CD4-positive, alpha-beta memory T cell (primary cell): ENCODE results near the gene KISS1R. TPM values are rescaled to one million over a fixed set of nuclear protein-coding genes. Genes with fewer than 3 reads are reported as not detected.
"Not testable (repeated sequence)": the region's sequence is repeated elsewhere in the genome, so short reads cannot be mapped to it uniquely, and the experiment has no call there.

Experiments used
- CTCF ChIA-PET: fragments of 350-600 bp; sonication (Branson Sonifier 250); formaldehyde crosslinking; loops from one replicate; lab custom pipeline; 2021; ENCODE audit warnings: inconsistent platforms; ENCODE audit not compliant: partially characterized antibody; lab: Charles Lee
- POLR2A ChIA-PET: fragments of 350-600 bp; sonication (Branson Sonifier 250); formaldehyde crosslinking; loops from one replicate; lab custom pipeline; 2021; ENCODE audit not compliant: partially characterized antibody; lab: Charles Lee
- DNase-seq, 5 donors: peaks; one replicate each; pipeline versions ENCODE4 v3.0.0 to v3.0.0-alpha.2; 2020 to 2022; ENCODE audit warnings: mixed read lengths in 1 of 5
- H3K27ac ChIP-seq: one replicate; pipeline ENCODE4 v1.7.0; 2013; ENCODE audit warnings: low read depth, low read length
- H3K27me3 ChIP-seq: 2 replicates; pipeline ENCODE4 v1.7.0; 2013; ENCODE audit warnings: mild to moderate bottlenecking, low read length, moderate library complexity; ENCODE audit not compliant: insufficient read depth
- H3K36me3 ChIP-seq: 2 replicates; pipeline ENCODE4 v1.7.0; 2013; ENCODE audit warnings: mild to moderate bottlenecking, low read length, moderate library complexity; ENCODE audit not compliant: insufficient read depth
- H3K4me1 ChIP-seq: 2 replicates; pipeline ENCODE4 v1.7.0; 2013; ENCODE audit warnings: mild to moderate bottlenecking, low read length, moderate library complexity; ENCODE audit not compliant: insufficient read depth
- H3K4me3 ChIP-seq, 2 donors: one replicate each; pipeline ENCODE4 v1.7.0; 2013; ENCODE audit warnings: low read length in 2 of 2, mild to moderate bottlenecking in 1 of 2
- H3K9me3 ChIP-seq, 2 donors: one replicate each; pipeline ENCODE4 v1.7.0; 2013; ENCODE audit warnings: low read length in 2 of 2, control low read depth in 1 of 2; ENCODE audit not compliant: control insufficient read depth in 1 of 2
- H3K27ac Mint-ChIP-seq, 7 donors: one replicate each; pipeline ENCODE4 v1.8.0; 2020 to 2021; ENCODE audit warnings: mixed read lengths in 7 of 7, mild to moderate bottlenecking in 6 of 7, inconsistent platforms in 3 of 7, moderate library complexity in 3 of 7
- H3K27me3 Mint-ChIP-seq, 2 donors: one replicate each; pipeline ENCODE4 v1.8.0; 2020 to 2021; ENCODE audit warnings: mixed read lengths in 2 of 2
- H3K36me3 Mint-ChIP-seq, 2 donors: one replicate each; pipeline ENCODE4 v1.8.0; 2020 to 2021; ENCODE audit warnings: mixed read lengths in 2 of 2, inconsistent platforms in 1 of 2, mild to moderate bottlenecking in 1 of 2
- H3K4me1 Mint-ChIP-seq, 4 donors: one replicate each; pipeline ENCODE4 v1.8.0; 2020 to 2021; ENCODE audit warnings: mixed read lengths in 4 of 4, mild to moderate bottlenecking in 1 of 4
- H3K4me3 Mint-ChIP-seq, 8 donors: one replicate each; pipeline ENCODE4 v1.8.0; 2020 to 2021; ENCODE audit warnings: mixed read lengths in 8 of 8, mild to moderate bottlenecking in 7 of 8, moderate library complexity in 6 of 8, inconsistent platforms in 3 of 8
- H3K9me3 Mint-ChIP-seq, 8 donors: one replicate each; pipeline ENCODE4 v1.8.0; 2020 to 2021; ENCODE audit warnings: mixed read lengths in 8 of 8, mild to moderate bottlenecking in 5 of 8, inconsistent platforms in 3 of 8, moderate library complexity in 1 of 8
- intact Hi-C: fragments of 100-400 bp; cut with micrococcal nuclease; formaldehyde crosslinking; loops from one replicate; pipeline ENCODE4 v1.15.1; 2023
- polyA plus RNA-seq, 2 donors: library from polyadenylated mRNA; unstranded; fragments of 300-500 nt; fragmentation: Illumina TruSeq; gene quantifications; one replicate each; pipeline ENCODE4 v1.2.3, GENCODE V29; 2021
- total RNA-seq, 2 experiments: library from RNA; stranded (reverse); gene quantifications; one replicate each; pipeline ENCODE4 v1.2.3, GENCODE V29; 2021

Gene KISS1R
- total and polyA plus RNA-seq, 4 experiments from 2014 or later: 0.59 to 1.2 (median 0.69) TPM

GRCh38 chr19:954272-954671 lies 37.1 kb downstream of the KISS1R start:
- H3K27ac Mint-ChIP-seq: no peak overlapping the region
- H3K27ac ChIP-seq: no peak overlapping the region
- no peaks in the 10 kb centered on the region for H3K27me3 Mint-ChIP-seq

GRCh38 chr19:954672-955494 lies 37.8 kb downstream of the KISS1R start:
- POLR2A ChIA-PET: no interaction called here
- no peak overlapping the region for H3K27ac Mint-ChIP-seq
- DNase-seq: peak in 1 of 5 donors; percentile 5
- intact Hi-C loops: no loop called here
- peaks cover 0 to 10% (median 3%) of the 10 kb centered on the region in 4 donors for H3K4me1 Mint-ChIP-seq
- CTCF ChIA-PET: no interaction called here
- no peak overlapping the region for H3K4me3 Mint-ChIP-seq
- Histone ChIP-seq H3K36me3 (no peaks in the 10 kb centered on the region), H3K27me3 (no peaks in the 10 kb centered on the region), H3K4me1 (peaks cover 15% of the 10 kb centered on the region), H3K27ac (no peak overlapping the region), H3K9me3 (no peaks in the 10 kb centered on the region), H3K4me3 (no peak overlapping the region)
- no peaks in the 10 kb centered on the region for H3K36me3 Mint-ChIP-seq
- H3K27me3 Mint-ChIP-seq: no peaks in the 10 kb centered on the region
- no peaks in the 10 kb centered on the region for H3K9me3 Mint-ChIP-seq

More at GRCh38 chr19:954272-954671, 37.1 kb downstream of the KISS1R start:
- Mint-ChIP-seq H3K4me3 (no peak overlapping the region), H3K36me3 (no peaks in the 10 kb centered on the region), H3K9me3 (no peaks in the 10 kb centered on the region), H3K4me1 (peaks cover 0 to 10% (median 3%) of the 10 kb centered on the region in 4 donors)
- ChIA-PET POLR2A (no interaction called here), CTCF (no interaction called here)
- no peaks in the 10 kb centered on the region for H3K36me3 ChIP-seq
- no peak overlapping the region for H3K4me3 ChIP-seq
- H3K27me3 ChIP-seq: no peaks in the 10 kb centered on the region
- H3K9me3 ChIP-seq: no peaks in the 10 kb centered on the region
- intact Hi-C loops: no loop called here
- peaks cover 15% of the 10 kb centered on the region for H3K4me1 ChIP-seq
- DNase-seq: peak in 1 of 5 donors; percentile 37

GRCh38 chr19:955803-956765 lies 39.0 kb downstream of the KISS1R start:
- H3K4me3 Mint-ChIP-seq: no peak overlapping the region
- ChIA-PET POLR2A (no interaction called here), CTCF (interaction anchor here (0.5 kb wide), 1 partner anchor 344 kb away, joined by 3 read pairs; no protein-coding TSS in a partner anchor)
- no peak overlapping the region for H3K27ac ChIP-seq
- peaks cover 0 to 10% (median under 1%) of the 10 kb centered on the region in 4 donors for H3K4me1 Mint-ChIP-seq
- H3K4me3 ChIP-seq: no peak overlapping the region
- H3K9me3 ChIP-seq: no peaks in the 10 kb centered on the region
- H3K4me1 ChIP-seq: peaks cover 15% of the 10 kb centered on the region
- no peak overlapping the region for H3K27ac Mint-ChIP-seq
- no peaks in the 10 kb centered on the region for H3K36me3 ChIP-seq
- H3K27me3 ChIP-seq: no peaks in the 10 kb centered on the region
- no peaks in the 10 kb centered on the region for H3K36me3 Mint-ChIP-seq
- DNase-seq: peak in 1 of 5 donors; percentile 9
- H3K9me3 Mint-ChIP-seq: no peaks in the 10 kb centered on the region
- H3K27me3 Mint-ChIP-seq: no peaks in the 10 kb centered on the region
- intact Hi-C loops: no loop called here

- POLR2A ChIA-PET: no interaction called here
- Mint-ChIP-seq H3K27me3 (no peaks in the 10 kb centered on the region), H3K27ac (no peak overlapping the region), H3K36me3 (no peaks in the 10 kb centered on the region), H3K4me1 (peaks cover 0 to 4% (median under 1%) of the 10 kb centered on the region in 4 donors), H3K9me3 (no peaks in the 10 kb centered on the region), H3K4me3 (no peak overlapping the region)
- Histone ChIP-seq H3K27me3 (no peaks in the 10 kb centered on the region), H3K4me3 (no peak overlapping the region), H3K4me1 (peaks cover 15% of the 10 kb centered on the region), H3K36me3 (no peaks in the 10 kb centered on the region), H3K9me3 (no peaks in the 10 kb centered on the region), H3K27ac (no peak overlapping the region)
- DNase-seq: peak in 1 of 5 donors; percentile 9
- CTCF ChIA-PET: interaction anchor here (0.5 kb wide), 1 partner anchor 344 kb away, joined by 3 read pairs; no protein-coding TSS in a partner anchor
- intact Hi-C loops: no loop called here
Observed at GRCh38 chr19:956766-957440, 39.8 kb downstream of the KISS1R start.

- CTCF ChIA-PET: interaction anchor here (0.7 kb wide), 1 partner anchor 236 kb away, joined by 4 read pairs; no protein-coding TSS in a partner anchor
Observed at GRCh38 chr19:957578-957977, 40.4 kb downstream of the KISS1R start.

GRCh38 chr19:958967-959855 lies 42.1 kb downstream of the KISS1R start:
- Mint-ChIP-seq H3K4me1 (peaks cover 0 to 2% (median under 1%) of the 10 kb centered on the region in 4 donors), H3K27ac (peak overlapping the region in 1 of 7 donors; percentile 77), H3K36me3 (no peaks in the 10 kb centered on the region), H3K4me3 (no peak overlapping the region), H3K9me3 (no peaks in the 10 kb centered on the region), H3K27me3 (no peaks in the 10 kb centered on the region)
- H3K36me3 ChIP-seq: no peaks in the 10 kb centered on the region
- no peaks in the 10 kb centered on the region for H3K4me1 ChIP-seq
- no peak overlapping the region for H3K27ac ChIP-seq
- peak in 1 of 5 donors; percentile 9 for DNase-seq
- POLR2A ChIA-PET: interaction anchor here (0.6 kb wide), 2 partner anchors 24 to 66 kb away, joined by 3 read pairs; no protein-coding TSS in a partner anchor
- no peaks in the 10 kb centered on the region for H3K27me3 ChIP-seq
- H3K9me3 ChIP-seq: no peaks in the 10 kb centered on the region
- CTCF ChIA-PET: no interaction called here
- no peak overlapping the region for H3K4me3 ChIP-seq
- intact Hi-C loops: no loop called here

More at GRCh38 chr19:957578-957977, 40.4 kb downstream of the KISS1R start:
- POLR2A ChIA-PET, H3K36me3 Mint-ChIP-seq, H3K27ac ChIP-seq, H3K4me1 Mint-ChIP-seq, H3K27me3 ChIP-seq, H3K36me3 ChIP-seq, H3K4me3 Mint-ChIP-seq, intact Hi-C loops, H3K9me3 Mint-ChIP-seq, H3K4me3 ChIP-seq, H3K9me3 ChIP-seq, H3K27me3 Mint-ChIP-seq, H3K27ac Mint-ChIP-seq: not testable (repeated sequence)
- DNase-seq: peak in 1 of 5 donors; percentile 1
- peaks cover 12% of the 10 kb centered on the region for H3K4me1 ChIP-seq
